CD4-positive, alpha-beta memory T cell (primary cell): ENCODE measurements around the gene TMPRSS2. TPM values are rescaled to one million over a fixed set of nuclear protein-coding genes. Genes with fewer than 3 reads are reported as not detected.
"Not testable (repeated sequence)": the region's sequence is repeated elsewhere in the genome, so short reads cannot be mapped to it uniquely, and the experiment has no call there.

ENCODE experiments used
- CTCF ChIA-PET: fragments of 350-600 bp; sonication (Branson Sonifier 250); formaldehyde crosslinking; loops from one replicate; lab custom pipeline; 2021; ENCODE audit warnings: inconsistent platforms; ENCODE audit not compliant: partially characterized antibody; lab: Charles Lee
- POLR2A ChIA-PET: fragments of 350-600 bp; sonication (Branson Sonifier 250); formaldehyde crosslinking; loops from one replicate; lab custom pipeline; 2021; ENCODE audit not compliant: partially characterized antibody; lab: Charles Lee
- DNase-seq, 5 donors: peaks; one replicate each; pipeline versions ENCODE4 v3.0.0 to v3.0.0-alpha.2; 2020 to 2022; ENCODE audit warnings: mixed read lengths in 1 of 5
- H3K27ac ChIP-seq: one replicate; pipeline ENCODE4 v1.7.0; 2013; ENCODE audit warnings: low read depth, low read length
- H3K27me3 ChIP-seq: 2 replicates; pipeline ENCODE4 v1.7.0; 2013; ENCODE audit warnings: mild to moderate bottlenecking, low read length, moderate library complexity; ENCODE audit not compliant: insufficient read depth
- H3K36me3 ChIP-seq: 2 replicates; pipeline ENCODE4 v1.7.0; 2013; ENCODE audit warnings: mild to moderate bottlenecking, low read length, moderate library complexity; ENCODE audit not compliant: insufficient read depth
- H3K4me1 ChIP-seq: 2 replicates; pipeline ENCODE4 v1.7.0; 2013; ENCODE audit warnings: mild to moderate bottlenecking, low read length, moderate library complexity; ENCODE audit not compliant: insufficient read depth
- H3K4me3 ChIP-seq, 2 donors: one replicate each; pipeline ENCODE4 v1.7.0; 2013; ENCODE audit warnings: low read length in 2 of 2, mild to moderate bottlenecking in 1 of 2
- H3K9me3 ChIP-seq, 2 donors: one replicate each; pipeline ENCODE4 v1.7.0; 2013; ENCODE audit warnings: low read length in 2 of 2, control low read depth in 1 of 2; ENCODE audit not compliant: control insufficient read depth in 1 of 2
- H3K27ac Mint-ChIP-seq, 7 donors: one replicate each; pipeline ENCODE4 v1.8.0; 2020 to 2021; ENCODE audit warnings: mixed read lengths in 7 of 7, mild to moderate bottlenecking in 6 of 7, inconsistent platforms in 3 of 7, moderate library complexity in 3 of 7
- H3K27me3 Mint-ChIP-seq, 2 donors: one replicate each; pipeline ENCODE4 v1.8.0; 2020 to 2021; ENCODE audit warnings: mixed read lengths in 2 of 2
- H3K36me3 Mint-ChIP-seq, 2 donors: one replicate each; pipeline ENCODE4 v1.8.0; 2020 to 2021; ENCODE audit warnings: mixed read lengths in 2 of 2, inconsistent platforms in 1 of 2, mild to moderate bottlenecking in 1 of 2
- H3K4me1 Mint-ChIP-seq, 4 donors: one replicate each; pipeline ENCODE4 v1.8.0; 2020 to 2021; ENCODE audit warnings: mixed read lengths in 4 of 4, mild to moderate bottlenecking in 1 of 4
- H3K4me3 Mint-ChIP-seq, 8 donors: one replicate each; pipeline ENCODE4 v1.8.0; 2020 to 2021; ENCODE audit warnings: mixed read lengths in 8 of 8, mild to moderate bottlenecking in 7 of 8, moderate library complexity in 6 of 8, inconsistent platforms in 3 of 8
- H3K9me3 Mint-ChIP-seq, 8 donors: one replicate each; pipeline ENCODE4 v1.8.0; 2020 to 2021; ENCODE audit warnings: mixed read lengths in 8 of 8, mild to moderate bottlenecking in 5 of 8, inconsistent platforms in 3 of 8, moderate library complexity in 1 of 8
- intact Hi-C: fragments of 100-400 bp; cut with micrococcal nuclease; formaldehyde crosslinking; loops from one replicate; pipeline ENCODE4 v1.15.1; 2023
- polyA plus RNA-seq, 2 donors: library from polyadenylated mRNA; unstranded; fragments of 300-500 nt; fragmentation: Illumina TruSeq; gene quantifications; one replicate each; pipeline ENCODE4 v1.2.3, GENCODE V29; 2021
- total RNA-seq, 2 experiments: library from RNA; stranded (reverse); gene quantifications; one replicate each; pipeline ENCODE4 v1.2.3, GENCODE V29; 2021

Gene TMPRSS2
- total and polyA plus RNA-seq, 4 experiments from 2014 or later, result not detected

GRCh38 chr21:41418956-41419680 lies 88.8 kb downstream of the TMPRSS2 start:
- H3K27ac Mint-ChIP-seq, result peak overlapping the region; percentile 39 to 94 (median 87)
- Histone ChIP-seq H3K4me3 (no peak overlapping the region), H3K4me1 (peaks cover 12% of the 10 kb centered on the region), H3K9me3 (no peaks in the 10 kb centered on the region), H3K36me3 (no peaks in the 10 kb centered on the region), H3K27ac (peak overlapping the region; percentile 60), H3K27me3 (no peaks in the 10 kb centered on the region)
- no peaks in the 10 kb centered on the region for H3K27me3 Mint-ChIP-seq
- no peak for DNase-seq
- peak overlapping the region; percentile 73 to 93 (median 88) for H3K4me3 Mint-ChIP-seq
- H3K36me3 Mint-ChIP-seq, result no peaks in the 10 kb centered on the region
- ChIA-PET POLR2A (interaction anchor here (2.4 kb wide), 1 partner anchor 57 kb away, joined by 15 read pairs; the partner anchor contains the start of gene MX2), CTCF (interaction anchor here (2.0 kb wide), 1 partner anchor 136 kb away, joined by 4 read pairs; no protein-coding TSS in a partner anchor)
- intact Hi-C loops, result no loop called here
- peaks cover 13 to 39% (median 21%) of the 10 kb centered on the region in 4 donors for H3K4me1 Mint-ChIP-seq
- peaks cover 0 to 12% (median 2%) of the 10 kb centered on the region in 8 donors for H3K9me3 Mint-ChIP-seq

- H3K4me1 Mint-ChIP-seq, result peaks cover 10 to 31% (median 18%) of the 10 kb centered on the region in 4 donors
Observed at GRCh38 chr21:41418393-41418792, 89.6 kb downstream of the TMPRSS2 start.

GRCh38 chr21:41417505-41417904 lies 90.5 kb downstream of the TMPRSS2 start:
- H3K4me3 ChIP-seq, H3K36me3 Mint-ChIP-seq, DNase-seq, H3K36me3 ChIP-seq, intact Hi-C loops, H3K27me3 ChIP-seq, H3K9me3 ChIP-seq, H3K27me3 Mint-ChIP-seq, H3K27ac ChIP-seq, H3K4me3 Mint-ChIP-seq, H3K4me1 ChIP-seq: not testable (repeated sequence)
- ChIA-PET POLR2A (interaction anchor here (1.1 to 2.4 kb wide), 3 partner anchors 8 to 55 kb away, joined by 4 to 15 read pairs (median 4); partner anchors contain the start of genes MX1 and MX2), CTCF (interaction anchor here (0.9 to 2.0 kb wide), 3 partner anchors 9 to 134 kb away, joined by 3 to 4 read pairs (median 3); no protein-coding TSS in a partner anchor)
- H3K4me1 Mint-ChIP-seq, result peaks cover 7 to 24% (median 14%) of the 10 kb centered on the region in 4 donors
- H3K27ac Mint-ChIP-seq, result peak overlapping the region in 6 of 7 donors; percentile 1 to 86 (median 50)
- H3K9me3 Mint-ChIP-seq, result peaks cover 0 to 27% (median 17%) of the 10 kb centered on the region in 8 donors

More at GRCh38 chr21:41418393-41418792, 89.6 kb downstream of the TMPRSS2 start:
- peaks cover 7% of the 10 kb centered on the region for H3K4me1 ChIP-seq
- Mint-ChIP-seq H3K27me3 (no peaks in the 10 kb centered on the region), H3K9me3 (peaks cover 0 to 18% (median 8%) of the 10 kb centered on the region in 8 donors), H3K27ac (peak overlapping the region; percentile 39 to 94 (median 87)), H3K4me3 (peak overlapping the region in 5 of 8 donors; percentile 5 to 67 (median 13)), H3K36me3 (peaks cover 0 to 2% of the 10 kb centered on the region in 2 donors)
- H3K27ac ChIP-seq, result no peak overlapping the region
- DNase-seq, result no peak
- H3K9me3 ChIP-seq, result no peaks in the 10 kb centered on the region
- no peaks in the 10 kb centered on the region for H3K36me3 ChIP-seq
- H3K4me3 ChIP-seq, result no peak overlapping the region
- H3K27me3 ChIP-seq, result no peaks in the 10 kb centered on the region
- CTCF ChIA-PET, result interaction anchor here (2.0 kb wide), 1 partner anchor 135 kb away, joined by 4 read pairs; no protein-coding TSS in a partner anchor
- intact Hi-C loops, result no loop called here
- POLR2A ChIA-PET, result interaction anchor here (1.1 to 2.4 kb wide), 3 partner anchors 8 to 56 kb away, joined by 4 to 15 read pairs (median 4); partner anchors contain the start of genes MX1 and MX2

Other genes with a start within 250 kb of the TMPRSS2 start
- gene FAM3B, start 191.4 kb downstream of the TMPRSS2 start, total RNA-seq, result not detected
- gene FAM3B, start 191.4 kb downstream of the TMPRSS2 start, polyA plus RNA-seq, result not detected
- gene MX2, start 146.1 kb downstream of the TMPRSS2 start, total RNA-seq, result 100 to 1,000 TPM in 1 of 2 experiments, 10 to 100 TPM in 1; 98.7 to 107 TPM
- gene MX2, start 146.1 kb downstream of the TMPRSS2 start, polyA plus RNA-seq, result 10 to 100 TPM; 29.6 to 46.9 TPM
- gene MX1, start 81.9 kb downstream of the TMPRSS2 start, total RNA-seq, result 10 to 100 TPM; 73.7 to 75.3 TPM
- 10 to 100 TPM; 47.8 to 80.6 TPM for gene MX1, start 81.9 kb downstream of the TMPRSS2 start, polyA plus RNA-seq